ENCODE data around the gene PDZD2.

The PDZD2 gene

DNA sequence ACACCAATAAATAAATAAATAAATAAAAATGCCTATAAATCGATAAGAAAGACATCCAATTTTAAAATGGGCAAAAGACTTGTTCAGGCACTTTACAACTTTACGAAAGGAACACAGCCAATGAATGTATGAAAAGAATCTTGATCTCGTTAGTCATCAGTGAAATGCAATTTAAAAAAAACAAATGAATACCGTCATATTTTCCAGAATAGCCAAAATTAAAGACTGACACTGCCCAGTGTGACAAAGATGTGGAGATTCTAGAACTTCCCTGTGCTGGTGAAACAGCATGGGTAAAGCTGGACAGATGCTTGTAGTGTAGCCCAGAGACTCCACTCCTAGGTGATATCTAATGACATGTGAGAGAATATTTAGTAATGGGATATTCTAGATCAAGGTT is 408.1 kb downstream of the PDZD2 start:
- DNase-seq (ENCODE audit: low spot score) = no peak
- TF ChIP-seq, protein P1, sequence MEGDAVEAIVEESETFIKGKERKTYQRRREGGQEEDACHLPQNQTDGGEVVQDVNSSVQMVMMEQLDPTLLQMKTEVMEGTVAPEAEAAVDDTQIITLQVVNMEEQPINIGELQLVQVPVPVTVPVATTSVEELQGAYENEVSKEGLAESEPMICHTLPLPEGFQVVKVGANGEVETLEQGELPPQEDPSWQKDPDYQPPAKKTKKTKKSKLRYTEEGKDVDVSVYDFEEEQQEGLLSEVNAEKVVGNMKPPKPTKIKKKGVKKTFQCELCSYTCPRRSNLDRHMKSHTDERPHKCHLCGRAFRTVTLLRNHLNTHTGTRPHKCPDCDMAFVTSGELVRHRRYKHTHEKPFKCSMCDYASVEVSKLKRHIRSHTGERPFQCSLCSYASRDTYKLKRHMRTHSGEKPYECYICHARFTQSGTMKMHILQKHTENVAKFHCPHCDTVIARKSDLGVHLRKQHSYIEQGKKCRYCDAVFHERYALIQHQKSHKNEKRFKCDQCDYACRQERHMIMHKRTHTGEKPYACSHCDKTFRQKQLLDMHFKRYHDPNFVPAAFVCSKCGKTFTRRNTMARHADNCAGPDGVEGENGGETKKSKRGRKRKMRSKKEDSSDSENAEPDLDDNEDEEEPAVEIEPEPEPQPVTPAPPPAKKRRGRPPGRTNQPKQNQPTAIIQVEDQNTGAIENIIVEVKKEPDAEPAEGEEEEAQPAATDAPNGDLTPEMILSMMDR (IDR thresholded peaks at IDR 0.05; ENCODE audit: extremely low read depth, missing control alignments) = no peak

DNA sequence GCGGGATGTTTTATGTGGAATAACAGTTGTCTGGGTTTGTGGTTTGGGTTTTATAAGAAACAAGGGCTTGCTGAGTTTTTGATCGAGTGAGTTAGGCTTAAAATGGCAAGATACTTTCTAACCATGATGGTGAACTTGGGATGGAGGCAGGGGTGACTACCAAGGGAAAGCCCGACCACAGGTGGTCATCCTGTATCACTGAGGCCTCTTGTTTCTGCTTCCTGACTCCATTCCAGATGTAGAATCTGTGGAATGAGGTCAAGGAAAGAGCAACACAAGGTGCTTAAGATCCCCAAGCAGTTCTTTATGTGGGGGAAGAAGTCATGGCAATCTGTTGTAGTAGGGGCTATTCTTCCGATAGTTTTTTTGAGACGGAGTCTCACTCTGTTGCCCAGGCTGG is 412.9 kb downstream of the PDZD2 start:
- DNase-seq (ENCODE audit: low spot score) = no peak
- TF ChIP-seq, protein P1 (IDR thresholded peaks at IDR 0.05; ENCODE audit: extremely low read depth, missing control alignments) = no peak

DNA sequence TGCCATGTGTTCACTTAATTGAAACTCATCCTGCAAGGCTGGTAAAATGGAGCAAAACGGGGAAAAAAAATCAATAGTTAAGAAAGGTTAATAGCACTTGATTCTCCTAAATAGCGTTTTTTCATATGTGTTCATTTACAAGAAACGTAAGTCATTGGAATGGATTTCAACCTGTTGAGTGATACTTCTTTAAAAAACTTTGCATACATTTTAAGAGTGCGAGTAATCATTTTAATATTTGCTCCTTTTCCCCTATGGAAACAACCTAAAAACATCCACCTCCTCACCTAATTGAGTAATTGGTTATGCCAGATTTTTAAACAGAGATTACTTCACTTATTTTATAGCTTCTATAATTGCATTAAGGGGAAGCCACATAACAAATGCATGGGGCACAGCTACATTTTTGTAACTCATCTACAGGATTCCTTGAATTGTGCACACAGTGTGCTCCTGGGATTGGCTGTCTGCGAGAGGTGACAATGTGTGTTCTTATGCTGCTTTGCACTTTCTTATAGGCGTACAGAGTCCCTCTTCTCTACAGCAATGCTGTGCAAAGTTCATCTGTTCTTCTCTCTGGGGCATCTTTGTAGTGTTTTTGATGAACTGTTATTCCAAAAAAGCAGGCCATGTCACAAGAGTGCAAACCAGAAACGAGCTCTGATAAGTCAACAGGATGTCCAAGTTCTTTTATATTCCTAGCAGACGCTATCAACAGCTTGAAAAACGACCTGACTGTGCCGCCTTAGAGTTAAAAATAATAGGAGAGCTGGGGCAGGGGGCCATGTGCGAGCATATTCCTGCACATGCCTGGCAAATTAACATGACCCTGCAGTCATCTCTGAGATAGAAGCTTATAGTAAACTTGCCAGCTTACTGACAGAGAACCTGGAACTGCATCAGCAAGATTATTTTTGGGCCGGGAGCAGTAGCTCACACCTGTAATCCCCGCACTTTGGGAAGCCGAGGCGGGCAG is 417.2 kb downstream of the PDZD2 start:
- TF ChIP-seq, protein P1 (IDR thresholded peaks at IDR 0.05; ENCODE audit: extremely low read depth, missing control alignments) = no peak
- DNase-seq (ENCODE audit: low spot score) = no peak

DNA sequence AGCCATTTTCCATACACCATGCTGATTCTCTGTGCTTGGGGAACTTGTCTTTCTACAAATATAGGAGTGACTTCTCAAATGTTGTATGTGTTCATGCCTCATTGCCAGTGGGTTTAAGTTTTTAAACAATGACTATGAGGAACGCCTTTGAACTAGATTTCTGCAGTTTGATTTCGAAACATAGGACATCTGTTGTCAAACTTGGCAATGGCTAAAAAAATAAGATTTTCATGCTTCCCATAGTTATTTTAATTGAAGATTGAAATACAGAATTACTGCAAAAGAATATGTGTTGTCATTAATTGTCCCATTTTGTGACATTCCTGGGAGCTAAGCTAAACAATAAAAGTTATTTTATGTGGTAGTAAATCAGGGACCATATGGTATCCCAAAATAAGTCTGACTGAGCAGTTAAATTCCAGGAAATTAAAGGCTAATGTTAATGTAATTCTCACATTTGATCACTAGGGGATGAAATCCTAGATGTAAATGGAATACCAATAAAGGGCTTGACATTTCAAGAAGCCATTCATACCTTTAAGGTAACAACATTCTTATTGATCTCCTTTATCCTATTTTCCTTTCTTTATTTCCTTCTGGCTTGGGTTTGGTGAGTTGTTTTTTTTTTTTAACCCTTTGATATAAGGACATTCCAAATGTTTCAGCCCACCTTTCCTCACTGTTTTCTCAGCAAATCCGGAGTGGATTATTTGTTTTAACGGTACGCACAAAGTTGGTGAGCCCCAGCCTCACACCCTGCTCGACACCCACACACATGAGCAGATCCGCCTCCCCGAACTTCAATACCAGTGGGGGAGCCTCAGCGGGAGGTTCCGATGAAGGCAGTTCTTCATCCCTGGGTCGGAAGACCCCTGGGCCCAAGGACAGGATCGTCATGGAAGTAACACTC is 418.5 kb downstream of the PDZD2 start:
- no peak for DNase-seq (ENCODE audit: low spot score)
- TF ChIP-seq, protein P1 (IDR thresholded peaks at IDR 0.05; ENCODE audit: extremely low read depth, missing control alignments) = no peak

DNA sequence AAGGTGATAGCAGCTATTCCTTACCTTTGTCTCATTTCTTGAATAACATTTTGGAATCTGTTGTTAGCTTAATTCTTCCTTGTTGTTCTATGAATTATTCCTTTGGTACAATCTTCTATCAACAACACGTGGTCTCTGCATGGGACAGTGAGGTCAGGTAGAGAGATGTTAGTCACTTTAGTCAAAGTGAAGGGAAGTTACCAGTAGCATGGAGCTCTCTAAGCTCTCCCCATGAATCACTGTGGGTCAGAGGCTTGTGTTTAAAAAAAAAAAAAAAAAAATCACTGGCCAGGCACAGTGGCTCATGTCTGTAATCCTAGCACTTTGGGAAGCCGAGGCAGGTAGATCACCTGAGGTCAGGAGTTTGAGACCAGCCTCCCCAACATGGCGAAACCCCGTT is 419.2 kb downstream of the PDZD2 start:
- TF ChIP-seq, protein P1 (IDR thresholded peaks at IDR 0.05; ENCODE audit: extremely low read depth, missing control alignments) = no peak
- DNase-seq (ENCODE audit: low spot score) = no peak

DNA sequence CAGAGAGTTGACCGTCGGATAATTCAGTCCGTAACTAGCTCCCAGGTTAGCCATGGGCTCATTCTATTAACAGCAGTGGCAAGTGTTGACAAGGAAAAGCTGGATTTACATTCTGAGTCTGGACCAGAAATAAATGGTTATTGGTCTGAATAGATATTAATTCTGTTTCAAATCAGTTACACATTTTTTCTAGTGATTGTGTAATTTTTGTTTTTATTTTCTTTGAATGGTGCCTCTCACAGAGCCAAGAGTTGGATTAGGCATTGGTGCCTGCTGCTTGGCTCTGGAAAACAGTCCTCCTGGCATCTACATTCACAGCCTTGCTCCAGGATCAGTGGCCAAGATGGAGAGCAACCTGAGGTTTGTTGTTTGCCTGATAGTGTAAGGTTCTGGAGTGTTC is 420.1 kb downstream of the PDZD2 start:
- TF ChIP-seq, protein P1 (IDR thresholded peaks at IDR 0.05; ENCODE audit: extremely low read depth, missing control alignments) = no peak

More for the DNA sequence above, 420.1 kb downstream of the PDZD2 start:
- DNase-seq (ENCODE audit: low spot score) = no peak
